Inferior parietal cortex (tissue), 1 donor: ENCODE measurements around the gene EGFL7.

Source experiments
- DNase-seq: peaks from one replicate; pipeline ENCODE4 v3.0.0-alpha.2; 2016; ENCODE audit errors: extremely low spot score

EGFL7 gene

DNA sequence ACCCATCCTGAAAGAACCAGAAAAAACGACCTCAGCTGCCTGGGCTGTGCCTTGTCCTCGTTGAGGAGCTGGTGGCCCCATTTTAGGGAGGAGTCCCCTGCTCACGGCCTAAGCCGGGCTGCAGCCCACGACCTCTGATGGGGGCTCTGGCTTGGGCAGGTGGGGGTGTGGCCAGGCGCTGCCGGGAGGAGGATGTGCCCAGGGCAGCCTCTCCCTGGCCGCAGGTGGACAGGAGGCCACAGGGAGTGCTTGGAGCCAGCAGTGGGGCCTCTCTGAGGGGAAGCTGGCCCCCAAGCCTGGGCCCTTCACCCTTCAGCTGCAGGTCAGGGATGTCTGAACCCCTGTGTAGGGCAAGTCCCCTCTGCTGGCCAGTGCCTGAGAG is 52.2 kb downstream of the EGFL7 start:
- DNase-seq = no peak

DNA sequence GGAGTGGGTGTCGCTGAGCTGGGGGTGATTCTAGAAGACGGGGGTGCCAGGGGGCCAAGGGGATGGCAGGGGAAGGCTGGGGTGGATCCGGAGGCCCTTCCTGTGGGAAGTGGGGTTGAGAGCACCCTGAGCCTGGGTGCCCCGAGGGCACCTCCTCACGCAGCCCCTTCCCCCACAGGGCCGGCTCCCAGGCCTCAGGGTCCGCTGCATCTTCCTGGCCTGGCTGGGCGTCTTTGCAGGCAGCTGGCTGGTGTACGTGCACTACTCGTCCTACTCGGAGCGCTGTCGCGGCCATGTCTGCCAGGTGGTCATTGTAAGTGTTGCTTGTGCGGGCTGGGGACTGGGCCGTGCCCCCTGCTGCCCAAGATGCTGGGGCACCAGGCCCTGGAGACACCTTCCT is 54.7 kb downstream of the EGFL7 start:
- DNase-seq = no peak

DNA sequence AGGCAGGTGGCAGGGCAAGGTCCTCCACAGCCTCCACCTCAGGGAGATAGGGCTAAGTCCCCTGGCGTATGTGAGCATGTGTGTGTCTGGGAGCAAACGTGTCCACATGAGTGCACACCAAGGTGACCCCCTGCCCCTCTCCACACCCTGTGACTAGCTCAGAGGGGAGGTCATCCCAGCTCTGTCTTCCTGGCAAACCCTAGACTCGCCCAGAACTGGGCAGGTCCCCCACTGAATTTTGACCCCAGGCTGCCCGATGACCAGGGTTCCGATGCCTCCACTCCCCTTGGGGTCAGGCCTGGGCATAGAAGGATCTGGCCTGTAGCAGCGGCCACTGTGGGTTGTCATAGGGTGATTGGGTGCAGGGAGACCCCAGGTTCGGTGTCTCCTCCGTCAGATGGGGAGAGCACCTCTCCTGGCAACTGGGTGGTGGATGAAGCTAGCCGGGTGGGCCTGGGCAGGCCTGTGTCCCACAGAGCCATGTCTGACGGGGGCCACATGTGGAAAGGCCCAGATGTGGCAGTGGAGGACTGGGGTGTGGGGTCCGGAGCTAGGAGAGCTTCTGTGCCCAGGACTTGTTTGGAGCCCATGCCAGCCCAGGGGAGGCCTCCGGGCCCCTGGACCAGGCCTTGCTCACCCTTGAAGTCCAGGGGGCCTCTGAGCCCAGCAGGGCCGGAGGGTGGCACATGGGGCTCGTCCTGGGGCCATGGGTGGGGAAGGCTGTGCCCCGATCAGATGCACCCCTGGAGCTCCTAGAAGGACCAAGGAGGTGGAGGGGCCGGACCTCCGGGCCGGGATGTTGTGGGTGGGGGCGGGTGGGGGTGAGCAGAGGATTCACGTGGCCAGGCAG is 55.9 kb downstream of the EGFL7 start:
- DNase-seq = no peak

DNA sequence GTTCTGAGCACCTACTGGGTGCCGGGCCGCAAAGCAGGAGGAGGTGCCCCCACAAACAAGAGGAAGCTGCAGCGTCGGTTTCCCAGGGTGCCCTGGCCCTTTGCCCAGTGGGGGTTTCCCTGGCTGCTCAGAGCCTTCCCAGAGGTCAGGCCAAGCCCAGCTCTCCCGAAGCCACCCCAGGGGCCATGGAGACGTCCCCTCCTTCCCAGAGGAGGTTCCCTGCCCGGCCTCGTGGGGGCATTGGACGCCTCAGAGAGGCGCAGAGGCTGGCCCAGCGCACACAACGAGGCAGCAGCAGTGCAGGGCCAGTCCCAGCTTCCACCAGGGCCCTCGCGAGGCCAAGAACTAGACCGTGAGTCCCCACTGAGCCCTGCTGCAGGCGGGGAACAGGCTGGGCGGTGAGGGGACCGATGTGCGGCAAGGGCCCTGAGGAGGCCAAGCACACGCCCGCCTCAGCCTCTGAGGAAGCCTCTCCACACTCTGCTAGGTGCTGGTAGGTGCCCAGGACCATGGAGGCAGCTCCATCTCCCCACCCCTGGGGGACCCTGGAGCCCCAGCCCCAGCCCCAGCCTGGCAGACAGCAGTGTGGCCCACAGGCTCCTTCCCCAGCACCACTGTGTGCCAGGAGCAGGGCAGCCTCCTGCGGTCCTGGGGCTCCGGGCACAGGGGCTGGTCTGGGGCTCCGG is 56.6 kb downstream of the EGFL7 start:
- no peak for DNase-seq

DNA sequence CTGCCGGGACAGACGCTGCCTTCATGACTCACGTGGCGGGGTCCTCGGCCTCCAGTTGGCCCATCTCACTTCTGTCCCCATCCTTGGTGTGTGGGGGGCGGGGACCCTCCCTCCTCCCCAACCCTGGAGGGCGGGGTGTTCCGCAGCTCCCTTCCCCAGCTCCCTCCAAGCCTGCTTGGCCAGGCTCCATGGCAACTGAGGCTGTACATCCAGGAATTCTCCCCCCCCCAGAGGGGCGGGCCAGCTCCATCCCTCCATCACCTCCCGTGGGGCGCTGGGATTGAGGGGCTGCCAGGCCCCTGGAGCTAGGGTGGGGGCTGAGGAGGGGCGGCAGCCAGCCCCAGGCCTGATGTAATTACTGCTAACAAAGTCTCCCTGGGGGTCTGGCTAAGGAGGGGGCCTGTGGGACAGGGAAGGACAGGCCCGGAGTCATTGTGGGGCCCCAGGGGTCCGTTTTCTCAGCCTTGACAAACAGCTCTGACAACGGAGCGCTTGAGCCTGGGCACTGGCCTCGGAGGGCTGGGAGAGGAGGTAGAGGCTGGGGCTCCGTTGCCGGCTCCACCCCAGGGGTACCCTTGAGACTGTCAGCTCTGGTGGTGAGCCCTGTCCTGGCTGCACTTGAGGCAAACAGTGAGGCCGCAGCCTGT is 57.7 kb downstream of the EGFL7 start:
- no peak for DNase-seq

DNA sequence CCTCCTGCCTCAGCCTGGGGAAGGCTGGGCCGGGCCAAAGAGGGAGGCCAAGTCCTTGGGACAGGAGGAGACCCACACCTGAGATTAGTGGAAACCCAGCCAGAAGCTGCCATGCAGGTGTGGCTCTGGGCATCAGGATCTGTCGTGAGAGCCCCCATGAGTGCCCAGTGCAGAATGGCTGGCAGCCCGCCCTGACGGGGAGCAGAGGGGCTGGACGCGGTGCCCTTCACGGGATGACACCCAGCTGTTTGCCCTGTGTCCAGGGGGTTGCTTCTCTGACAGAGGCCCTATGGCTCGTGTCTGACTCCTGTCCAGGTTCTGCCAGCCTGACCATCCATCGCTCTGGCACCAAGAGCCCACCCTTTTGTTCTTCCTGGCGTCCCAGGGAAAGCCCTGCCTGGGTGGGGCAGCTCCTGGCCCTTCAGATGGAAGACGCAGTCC is 58.2 kb downstream of the EGFL7 start:
- no peak for DNase-seq

DNA sequence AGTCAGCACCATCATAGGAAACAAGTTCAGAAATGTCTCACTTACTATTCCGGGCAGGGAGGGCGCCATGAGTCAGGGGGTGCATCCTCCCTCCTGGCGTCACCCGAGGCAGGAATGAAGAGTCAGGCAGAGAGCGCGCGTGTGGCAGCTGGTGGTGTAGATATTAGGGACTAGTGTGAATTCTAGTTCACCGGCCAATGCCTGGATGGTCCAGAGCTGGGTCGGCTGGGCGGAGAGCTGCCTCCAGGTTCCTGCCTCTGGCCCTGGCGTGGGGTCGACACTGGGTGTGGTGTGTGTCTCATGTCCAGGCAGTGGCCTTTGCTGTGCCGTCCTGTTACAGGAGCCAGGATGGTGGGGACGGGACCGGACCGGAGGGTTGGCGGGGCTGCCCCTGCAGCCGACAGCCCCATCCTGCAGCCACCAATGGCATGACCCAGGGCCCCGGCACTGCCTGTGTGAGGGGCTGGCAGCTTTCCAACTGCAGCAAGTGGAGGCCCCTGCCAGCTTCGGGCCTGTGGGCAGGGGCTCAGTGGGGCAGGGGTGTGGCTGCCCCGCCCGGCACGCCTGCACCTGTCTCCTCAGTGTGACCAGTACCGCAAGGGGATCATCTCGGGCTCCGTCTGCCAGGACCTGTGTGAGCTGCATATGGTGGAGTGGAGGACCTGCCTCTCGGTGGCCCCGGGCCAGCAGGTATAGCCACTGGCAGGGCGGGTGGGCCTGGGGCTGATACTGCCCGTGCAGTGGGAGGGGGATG is 58.8 kb downstream of the EGFL7 start:
- DNase-seq = no peak
